Skeletal muscle cell (primary cell): ENCODE measurements around the gene HIBADH.
"Not testable (repeated sequence)": the region's sequence is repeated elsewhere in the genome, so short reads cannot be mapped to it uniquely, and the experiment has no call there.

ENCODE experiments used
- DNase-seq: peaks from one replicate; pipeline ENCODE4 v3.0.0-alpha.2; 2010; ENCODE audit warnings: low read depth
- H3K4me3 ChIP-seq: 2 replicates; pipeline ENCODE4 v1.5.1; 2011; ENCODE audit warnings: low read depth, mild to moderate bottlenecking, control low read depth, low read length, moderate library complexity

The HIBADH gene

DNA sequence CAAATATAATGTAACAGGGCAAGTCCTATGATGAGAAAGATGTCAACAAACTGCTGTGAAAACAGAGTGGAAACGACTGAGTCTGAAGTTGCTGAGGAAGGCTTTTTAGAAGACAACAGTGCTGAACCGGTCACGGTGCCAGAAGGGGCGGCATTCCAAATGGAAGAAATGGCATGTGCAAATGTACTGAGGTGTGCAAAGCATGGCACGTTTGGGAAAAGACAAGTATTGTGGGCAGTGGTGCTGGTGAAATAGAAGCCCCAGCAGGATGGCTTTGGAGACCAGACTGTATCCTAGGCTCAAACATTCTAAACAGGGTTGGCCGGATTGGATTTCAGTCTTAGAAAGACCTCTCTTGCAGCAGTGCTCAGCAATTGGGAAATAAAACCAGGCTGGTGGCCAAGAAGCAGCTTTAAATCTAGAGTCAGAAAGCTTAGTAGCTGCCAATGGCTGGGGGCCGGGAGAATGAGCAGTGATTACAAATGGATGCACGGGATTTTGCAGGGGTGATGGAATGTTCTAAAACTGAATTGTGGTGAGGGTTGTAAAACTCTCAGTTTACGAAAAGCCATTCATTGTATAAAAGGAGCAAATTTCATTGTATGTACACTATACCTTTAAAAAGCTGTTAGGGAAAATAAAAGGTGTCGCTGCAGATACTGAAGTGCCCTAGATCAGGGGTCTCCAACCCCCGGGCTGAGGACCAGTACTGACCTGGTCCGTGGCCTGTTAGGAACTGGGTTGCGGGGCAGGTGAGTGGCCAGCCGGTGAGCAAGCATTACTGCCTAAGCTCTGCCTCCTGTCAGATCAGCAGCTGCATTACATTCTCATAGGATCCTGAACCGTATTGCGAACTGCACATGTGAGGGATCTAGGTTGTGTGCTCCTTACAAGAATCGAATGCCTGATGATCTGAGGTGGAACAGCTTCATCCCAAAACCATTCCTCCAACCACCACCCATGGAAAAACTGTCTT lies 141.6 kb downstream of the HIBADH start:
- no peak overlapping the region for H3K4me3 ChIP-seq
- peak; percentile 82 for DNase-seq

DNA sequence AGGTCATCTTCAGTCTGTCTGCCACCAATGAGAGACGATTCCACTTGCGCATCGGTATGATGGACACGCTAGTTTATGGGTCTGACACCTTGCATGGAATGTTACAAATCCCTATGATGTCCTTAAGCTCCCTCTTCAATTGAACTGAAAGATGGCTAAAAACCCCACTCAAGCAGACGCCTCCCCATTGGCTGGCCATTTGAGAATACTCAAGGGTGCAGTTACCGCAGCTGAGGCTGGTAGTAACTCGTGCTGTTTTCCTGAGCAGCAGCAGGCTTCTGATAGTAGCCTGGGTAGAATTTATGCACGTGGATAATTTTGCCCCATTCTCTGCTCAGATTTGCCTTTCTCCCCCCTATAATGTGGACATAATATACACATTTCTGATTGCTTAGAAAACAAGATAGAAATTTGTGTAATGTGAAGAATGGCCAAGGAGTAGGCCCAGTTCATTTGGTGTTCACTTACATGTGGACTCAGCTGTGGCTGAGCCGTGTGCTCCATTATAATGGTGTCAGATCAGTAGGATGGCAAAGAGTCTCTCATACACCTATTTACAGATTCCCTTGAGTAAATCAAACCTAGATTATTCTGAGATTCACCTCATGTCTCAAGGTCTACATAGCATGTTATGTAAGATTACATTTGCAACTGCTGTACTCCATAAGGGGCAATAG lies 142.8 kb downstream of the HIBADH start:
- H3K4me3 ChIP-seq = no peak overlapping the region
- no peak for DNase-seq

DNA sequence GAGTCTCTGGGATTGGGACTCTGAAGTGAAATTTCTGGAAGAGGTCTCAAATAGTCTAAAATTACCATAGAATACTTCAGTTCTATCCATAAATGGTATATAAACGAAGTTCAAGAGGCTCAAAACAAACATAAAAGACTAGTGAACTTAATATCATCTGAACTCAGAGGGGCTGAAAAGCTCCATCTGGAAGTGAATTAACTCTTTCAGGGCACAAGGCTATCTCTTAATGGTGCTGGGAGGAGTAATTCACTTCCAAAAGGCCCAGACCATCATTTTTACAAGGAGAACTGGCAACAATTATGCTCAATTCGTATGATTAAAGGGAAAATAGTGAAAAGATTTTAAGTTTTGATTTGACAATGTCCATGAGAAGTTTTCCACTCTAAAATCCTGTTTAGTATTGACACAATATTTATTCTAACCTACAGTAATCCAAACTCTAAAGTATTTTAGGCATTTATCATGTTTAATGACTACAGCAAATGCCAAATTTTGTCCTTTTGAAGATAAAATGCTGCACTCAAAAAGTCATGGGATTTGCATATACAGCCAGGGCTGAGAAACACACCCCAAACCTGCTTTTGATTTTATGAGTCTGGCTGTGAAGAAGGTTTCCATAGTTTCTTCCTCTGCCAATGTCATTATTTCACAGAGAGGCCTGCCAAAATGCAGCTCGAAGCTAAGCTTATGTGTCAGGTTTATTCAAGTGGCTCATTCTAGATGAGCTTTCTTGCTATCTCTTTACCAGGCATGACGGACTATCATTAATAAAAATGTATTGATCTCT lies 143.9 kb downstream of the HIBADH start:
- no peak overlapping the region for H3K4me3 ChIP-seq
- DNase-seq = no peak

DNA sequence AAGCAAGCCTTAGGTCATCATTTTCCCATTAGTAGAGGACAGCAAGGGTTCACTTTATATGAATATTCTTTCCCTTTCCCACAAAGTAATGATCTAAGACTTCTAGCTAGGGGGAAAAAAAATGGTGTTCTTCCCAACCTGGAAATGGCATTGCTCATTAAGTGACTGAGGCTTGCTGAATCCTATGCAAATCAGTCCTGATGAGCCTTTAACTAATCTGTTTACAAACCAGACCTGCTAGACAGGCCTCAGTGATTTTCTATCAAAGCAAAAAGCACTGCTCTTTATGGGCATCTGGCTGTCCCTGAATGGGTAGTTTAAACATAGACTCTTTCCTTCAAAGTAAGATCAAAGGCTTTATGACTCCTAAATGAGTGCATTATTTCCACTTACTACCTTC lies 146.3 kb downstream of the HIBADH start:
- H3K4me3 ChIP-seq = no peak overlapping the region
- no peak for DNase-seq

DNA sequence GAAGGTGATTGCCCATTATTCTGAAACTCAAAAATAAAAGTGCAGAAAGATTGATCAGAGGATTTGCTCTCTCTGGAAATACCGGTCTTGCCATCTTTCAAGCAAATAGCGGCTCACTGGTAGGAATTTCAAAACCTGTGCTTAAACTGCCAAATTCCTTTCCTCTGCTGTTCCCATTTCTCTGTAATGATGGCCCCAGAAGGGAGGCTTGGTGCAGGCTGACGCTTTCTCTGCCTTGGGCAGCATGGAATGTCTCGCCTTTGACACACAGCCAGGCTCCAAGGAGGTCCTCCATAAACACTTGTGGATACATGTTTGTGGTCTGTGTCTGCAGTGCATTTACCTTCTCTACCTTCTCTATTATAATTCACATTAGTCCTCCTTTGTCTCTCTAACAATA lies 146.8 kb downstream of the HIBADH start:
- DNase-seq = no peak
- no peak overlapping the region for H3K4me3 ChIP-seq

DNA sequence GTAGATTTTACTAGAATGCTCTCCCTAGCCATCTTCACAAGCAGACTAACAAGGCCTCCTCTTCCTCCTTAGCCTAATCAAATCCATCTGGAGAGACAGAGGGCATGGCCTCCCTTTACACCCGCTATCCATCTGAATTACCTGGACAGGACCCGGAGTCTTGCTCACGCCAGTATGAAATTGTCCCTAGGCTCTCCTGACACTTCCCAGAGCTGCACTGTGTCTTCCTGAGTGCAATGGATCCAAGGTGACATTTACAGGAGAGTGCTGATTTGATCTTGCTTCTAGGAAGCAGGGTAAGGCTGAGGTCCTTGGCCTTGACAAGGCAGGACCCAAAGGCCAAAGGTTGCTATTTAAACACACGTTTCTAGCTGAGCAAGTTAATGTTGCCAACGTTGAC lies 147.8 kb downstream of the HIBADH start:
- no peak overlapping the region for H3K4me3 ChIP-seq
- no peak for DNase-seq

DNA sequence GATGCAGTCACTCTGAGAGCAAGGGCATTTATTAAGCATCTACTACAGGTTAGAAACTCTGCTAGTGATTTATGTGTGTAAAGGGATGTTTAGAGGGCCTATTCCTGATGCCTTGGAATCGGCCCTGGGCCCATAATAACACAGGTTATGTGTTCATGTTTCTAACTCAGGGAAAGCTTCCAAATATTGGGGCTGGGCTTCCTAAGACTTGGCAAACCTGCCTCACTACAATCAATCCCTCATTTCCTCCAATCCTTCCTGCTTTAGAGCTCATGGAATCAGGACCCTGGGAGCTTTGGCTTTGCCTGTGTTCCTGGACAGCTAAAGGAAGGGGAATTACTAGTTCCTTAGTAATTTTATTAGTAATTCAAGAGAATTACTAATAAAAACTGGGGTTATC lies 148.8 kb downstream of the HIBADH start:
- DNase-seq = no peak
- no peak overlapping the region for H3K4me3 ChIP-seq

DNA sequence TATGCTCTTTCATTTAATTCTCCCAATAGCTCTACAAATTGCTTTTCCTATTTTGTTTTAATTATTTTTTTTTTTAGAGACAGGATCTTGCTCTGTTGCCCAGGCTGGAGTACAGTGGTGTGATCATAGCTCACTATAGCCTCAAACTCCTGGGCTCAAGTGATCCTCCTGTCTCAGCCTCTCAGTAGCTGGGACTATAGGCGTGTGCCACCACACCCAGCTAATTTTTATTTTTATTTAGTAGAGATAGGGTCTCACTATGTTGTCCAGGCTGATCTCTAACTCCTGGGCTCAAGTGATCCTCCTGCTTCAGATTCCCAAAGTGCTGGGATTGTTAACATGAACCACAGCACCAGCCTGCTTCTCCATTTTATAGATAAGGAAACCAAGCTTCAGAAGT lies 151.3 kb downstream of the HIBADH start:
- H3K4me3 ChIP-seq, DNase-seq: not testable (repeated sequence)

DNA sequence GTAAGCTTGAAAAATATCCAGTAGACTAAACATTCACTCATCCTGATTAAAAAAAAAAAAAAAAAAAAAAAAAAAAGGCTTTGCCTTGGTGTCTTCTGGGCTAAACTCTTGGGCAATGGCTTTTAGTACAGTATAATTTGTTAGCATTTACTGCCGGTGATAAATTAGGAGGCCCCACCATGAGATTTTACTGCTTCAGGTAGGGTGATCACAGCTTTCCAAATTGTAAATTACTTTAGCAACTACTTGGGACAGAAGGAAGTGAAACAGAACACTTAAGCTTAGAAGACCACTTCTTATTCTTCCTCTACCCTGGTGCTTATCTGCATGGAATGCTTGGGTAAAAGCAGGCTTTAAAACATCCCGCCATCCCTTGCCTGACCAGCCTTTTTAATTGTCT lies 152.1 kb downstream of the HIBADH start:
- DNase-seq = no peak
- no peak overlapping the region for H3K4me3 ChIP-seq

DNA sequence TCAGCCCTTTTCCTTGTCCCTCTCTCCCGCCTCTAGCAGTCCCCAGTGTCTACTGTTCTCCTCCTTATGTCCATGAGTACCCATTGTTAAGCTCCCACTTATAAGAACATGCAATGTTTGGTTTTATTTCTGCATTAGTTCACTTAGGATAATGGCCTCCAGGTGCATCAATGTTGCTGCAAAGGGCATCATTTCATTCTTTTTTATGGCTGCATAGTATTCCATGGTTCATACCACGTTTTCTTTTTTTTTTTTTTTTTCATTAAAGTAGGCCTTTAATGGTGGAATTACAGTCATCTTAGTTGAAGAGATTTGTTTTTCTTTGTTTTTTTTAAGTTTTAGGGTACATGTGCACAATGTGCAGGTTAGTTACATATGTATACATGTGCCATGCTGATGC lies 160.8 kb downstream of the HIBADH start:
- DNase-seq, H3K4me3 ChIP-seq: not testable (repeated sequence)

DNA sequence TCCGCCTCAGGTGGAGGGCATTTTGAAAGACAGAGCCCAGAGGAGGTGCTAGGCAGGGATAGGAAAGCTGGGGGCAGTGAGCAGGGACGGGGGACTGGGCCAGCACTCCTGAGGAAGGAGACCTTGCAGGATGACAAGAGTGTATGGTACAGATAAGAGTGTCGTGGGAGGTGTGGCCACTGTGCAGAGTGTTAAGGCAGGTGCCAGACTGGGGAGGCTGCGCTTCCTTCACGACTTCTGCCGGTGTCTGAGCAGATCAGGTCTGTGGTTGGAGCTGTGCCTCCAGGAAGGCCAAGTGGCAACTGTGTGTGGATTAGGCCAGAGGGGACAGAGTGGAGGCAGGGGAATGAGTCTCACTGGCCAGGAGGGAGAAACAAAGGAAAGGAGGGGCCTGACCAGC lies 161.7 kb downstream of the HIBADH start:
- H3K4me3 ChIP-seq = no peak overlapping the region
- no peak for DNase-seq

DNA sequence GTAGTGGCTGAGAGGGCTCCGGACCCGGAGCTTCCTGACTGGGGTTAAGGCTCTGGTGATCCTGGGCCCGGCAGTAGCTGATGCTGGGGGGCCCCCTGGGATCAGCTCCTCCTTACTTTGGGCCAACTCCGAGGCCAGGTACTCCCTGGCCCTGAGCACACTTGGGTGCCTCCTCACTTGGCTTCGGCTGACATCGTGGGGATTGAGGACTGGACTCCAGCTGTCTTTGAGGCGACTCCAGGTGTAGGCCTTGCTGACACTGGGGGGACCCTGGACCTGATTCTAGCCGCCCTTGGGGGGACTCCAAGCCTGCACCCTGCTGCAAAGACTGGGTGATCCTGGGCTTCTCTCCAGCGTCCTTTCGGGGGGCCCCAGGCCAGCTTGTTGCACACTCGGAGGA lies 170.5 kb downstream of the HIBADH start:
- no peak overlapping the region for H3K4me3 ChIP-seq
- DNase-seq = no peak

DNA sequence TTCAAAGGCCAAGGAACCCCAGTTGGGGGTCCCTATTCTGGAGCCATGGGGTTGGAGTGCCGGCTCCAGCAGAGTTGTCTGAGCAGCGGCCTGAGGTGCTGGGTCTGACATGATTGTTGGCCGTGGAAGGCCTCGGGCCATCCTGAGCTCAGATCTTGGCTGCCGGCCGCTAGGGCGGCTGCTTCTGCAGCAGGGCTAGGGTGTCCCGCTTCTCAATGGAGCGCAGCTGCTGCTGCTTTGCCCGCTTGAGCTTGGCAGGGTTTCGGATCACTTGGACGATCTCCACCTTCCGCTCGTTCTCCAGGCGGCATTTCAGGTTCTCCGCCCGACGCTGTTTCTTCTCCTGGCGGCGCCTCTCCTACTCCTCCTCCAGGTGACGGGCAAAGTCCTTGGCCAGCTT lies 171.1 kb downstream of the HIBADH start:
- no peak overlapping the region for H3K4me3 ChIP-seq
- DNase-seq = no peak

DNA sequence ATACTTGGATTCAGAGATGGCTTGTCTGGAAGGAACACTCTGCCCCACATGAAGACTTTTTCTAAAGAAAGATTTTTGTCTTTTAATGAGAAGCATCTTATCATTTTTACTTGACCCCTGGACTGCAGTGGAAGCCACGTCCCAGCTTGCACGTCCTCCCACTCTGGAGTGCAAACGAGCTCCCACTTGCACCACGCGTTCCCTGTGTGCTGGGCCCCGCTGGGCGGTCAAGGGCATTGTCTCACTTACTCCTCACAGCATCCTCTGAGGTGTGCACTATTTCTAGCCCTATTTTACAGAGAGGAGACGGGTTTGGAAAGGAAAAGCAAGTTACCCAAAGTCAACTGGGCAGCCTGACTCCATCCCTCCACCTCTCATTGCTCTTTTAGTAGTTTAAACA lies 175.2 kb downstream of the HIBADH start:
- no peak for DNase-seq
- H3K4me3 ChIP-seq = no peak overlapping the region

DNA sequence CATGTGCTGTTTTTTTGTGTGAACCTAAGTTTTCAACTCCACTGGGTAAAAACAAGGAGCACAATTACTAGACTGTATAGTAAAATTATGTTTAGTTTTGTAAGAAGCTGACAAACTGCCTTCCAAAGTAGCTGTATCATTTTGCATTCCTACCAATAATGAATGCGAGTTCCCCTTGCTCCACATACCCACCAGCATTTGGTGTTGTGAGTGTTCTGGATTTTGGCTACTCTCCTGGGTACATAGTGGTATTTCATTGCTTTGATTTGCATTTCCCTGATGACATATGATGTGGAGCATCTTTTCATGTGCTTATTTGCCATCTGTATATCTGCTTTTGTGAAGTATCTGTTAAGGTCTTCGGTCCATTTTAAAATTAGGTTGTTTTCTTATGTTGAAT lies 178.2 kb downstream of the HIBADH start:
- H3K4me3 ChIP-seq = no peak overlapping the region
- DNase-seq = no peak

DNA sequence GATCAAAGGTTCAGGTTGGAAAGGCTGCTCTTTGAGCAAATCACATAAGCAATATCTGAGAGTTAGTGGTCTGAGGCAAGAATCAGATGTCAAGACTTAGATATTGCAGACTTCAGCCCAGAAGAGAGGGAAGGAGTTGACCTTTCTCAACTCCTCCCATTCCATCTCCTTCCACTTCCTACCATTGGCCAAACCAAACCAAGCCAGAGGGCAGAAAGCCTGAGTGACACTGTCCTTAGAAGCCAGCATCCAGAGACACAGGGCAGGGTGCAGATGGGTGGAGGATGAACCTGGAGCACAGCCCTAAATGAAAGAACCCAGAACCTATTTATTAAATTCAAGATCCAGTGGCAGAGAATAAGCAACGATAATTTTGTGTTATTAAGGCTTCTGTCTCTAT lies 180.5 kb downstream of the HIBADH start:
- H3K4me3 ChIP-seq = no peak overlapping the region
- no peak for DNase-seq

DNA sequence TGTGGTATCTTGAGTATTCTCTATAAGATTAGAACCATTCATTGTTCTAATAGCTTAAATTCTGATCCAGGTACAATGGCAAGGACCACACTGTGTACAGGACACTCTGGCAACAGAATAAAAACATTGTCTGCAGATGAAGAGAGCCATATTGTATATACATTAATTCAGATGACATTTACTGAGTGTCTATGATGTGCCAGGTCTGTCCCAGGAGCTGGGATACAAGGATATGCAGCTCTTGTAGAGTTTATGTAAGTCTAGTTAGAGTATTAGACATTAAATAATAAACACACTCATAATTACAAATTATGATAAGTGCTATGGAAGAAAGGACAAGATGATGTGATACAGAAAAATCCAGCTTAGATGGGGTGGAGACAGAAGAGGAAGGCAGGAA lies 184.1 kb downstream of the HIBADH start:
- no peak for DNase-seq
- H3K4me3 ChIP-seq = no peak overlapping the region

DNA sequence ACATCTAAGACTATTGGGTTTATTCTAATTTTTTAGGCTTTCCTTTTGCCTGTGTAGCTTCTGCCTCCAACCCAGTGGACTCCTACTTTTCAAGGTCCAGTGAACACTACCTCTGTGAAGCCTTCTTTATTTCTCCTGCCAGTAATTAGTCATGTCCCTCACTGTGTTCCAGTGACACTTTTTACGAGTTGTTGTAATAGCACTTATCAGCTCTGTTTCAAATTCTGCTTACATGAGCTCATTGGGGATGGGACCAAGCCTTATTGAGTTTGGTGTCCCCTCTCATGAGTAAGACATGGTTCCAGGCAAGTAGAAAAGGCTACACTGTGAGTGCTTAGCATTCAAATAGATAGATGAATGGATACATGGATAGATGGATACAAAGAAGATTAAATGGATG lies 184.6 kb downstream of the HIBADH start:
- DNase-seq = no peak
- H3K4me3 ChIP-seq = no peak overlapping the region

DNA sequence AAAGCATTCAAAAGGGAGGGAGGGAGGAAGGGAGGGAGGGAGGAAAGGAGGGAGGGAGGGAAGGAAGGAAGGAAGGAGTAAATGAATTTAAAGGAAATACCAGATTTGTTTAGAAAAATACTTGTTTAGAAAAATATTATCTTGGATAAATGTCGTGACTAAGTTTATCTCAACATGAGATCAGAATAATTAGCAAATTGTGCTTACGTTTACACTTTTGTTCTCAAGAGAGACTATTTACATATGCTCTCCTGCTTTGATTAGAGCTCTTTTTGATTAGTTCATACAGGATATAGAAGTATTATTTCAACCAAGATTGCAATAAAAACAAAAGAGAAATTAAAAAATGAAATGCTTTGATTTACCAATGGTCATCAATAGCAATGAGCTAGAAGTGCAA lies 186.2 kb downstream of the HIBADH start:
- no peak overlapping the region for H3K4me3 ChIP-seq
- DNase-seq = no peak
